Measurements from ENCODE around the gene PPP2R2B.

Gene PPP2R2B

DNA sequence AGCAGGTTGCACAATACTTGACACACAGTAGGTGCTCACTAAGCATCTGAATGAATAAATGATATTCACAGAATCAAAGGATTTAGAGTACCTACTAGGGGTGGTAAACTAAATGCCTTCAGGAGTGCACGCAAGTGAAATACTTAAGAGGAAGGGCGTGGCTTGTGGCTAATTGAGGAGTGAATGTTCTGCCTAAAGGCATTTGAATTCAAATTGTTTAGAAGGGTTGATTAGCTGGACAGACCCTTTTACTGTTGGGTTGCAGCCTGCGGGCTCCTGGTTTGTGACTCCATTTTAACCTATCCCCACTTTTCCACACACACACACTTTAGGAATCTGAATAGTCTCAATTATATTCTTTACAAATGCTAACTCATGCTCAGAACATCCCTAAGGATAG lies 63.1 kb downstream of the PPP2R2B start:
- Histone ChIP-seq H3K4me3 (replicated peaks; ENCODE audit: insufficient read depth, low read length) (no peak overlapping the region), H3K27ac (replicated peaks) (no peak overlapping the region), H3K27me3 (ENCODE audit: insufficient read depth, poor library complexity, severe bottlenecking) (no peaks in the 10 kb centered on the region)
- no peak for DNase-seq (ENCODE audit: low read depth in 1 of 2, low spot score in 1 of 2)
- TF ChIP-seq CTCF (IDR thresholded peaks at IDR 0.05; ENCODE audit: insufficient read depth, low read length): no peak
- TF ChIP-seq, protein P1, sequence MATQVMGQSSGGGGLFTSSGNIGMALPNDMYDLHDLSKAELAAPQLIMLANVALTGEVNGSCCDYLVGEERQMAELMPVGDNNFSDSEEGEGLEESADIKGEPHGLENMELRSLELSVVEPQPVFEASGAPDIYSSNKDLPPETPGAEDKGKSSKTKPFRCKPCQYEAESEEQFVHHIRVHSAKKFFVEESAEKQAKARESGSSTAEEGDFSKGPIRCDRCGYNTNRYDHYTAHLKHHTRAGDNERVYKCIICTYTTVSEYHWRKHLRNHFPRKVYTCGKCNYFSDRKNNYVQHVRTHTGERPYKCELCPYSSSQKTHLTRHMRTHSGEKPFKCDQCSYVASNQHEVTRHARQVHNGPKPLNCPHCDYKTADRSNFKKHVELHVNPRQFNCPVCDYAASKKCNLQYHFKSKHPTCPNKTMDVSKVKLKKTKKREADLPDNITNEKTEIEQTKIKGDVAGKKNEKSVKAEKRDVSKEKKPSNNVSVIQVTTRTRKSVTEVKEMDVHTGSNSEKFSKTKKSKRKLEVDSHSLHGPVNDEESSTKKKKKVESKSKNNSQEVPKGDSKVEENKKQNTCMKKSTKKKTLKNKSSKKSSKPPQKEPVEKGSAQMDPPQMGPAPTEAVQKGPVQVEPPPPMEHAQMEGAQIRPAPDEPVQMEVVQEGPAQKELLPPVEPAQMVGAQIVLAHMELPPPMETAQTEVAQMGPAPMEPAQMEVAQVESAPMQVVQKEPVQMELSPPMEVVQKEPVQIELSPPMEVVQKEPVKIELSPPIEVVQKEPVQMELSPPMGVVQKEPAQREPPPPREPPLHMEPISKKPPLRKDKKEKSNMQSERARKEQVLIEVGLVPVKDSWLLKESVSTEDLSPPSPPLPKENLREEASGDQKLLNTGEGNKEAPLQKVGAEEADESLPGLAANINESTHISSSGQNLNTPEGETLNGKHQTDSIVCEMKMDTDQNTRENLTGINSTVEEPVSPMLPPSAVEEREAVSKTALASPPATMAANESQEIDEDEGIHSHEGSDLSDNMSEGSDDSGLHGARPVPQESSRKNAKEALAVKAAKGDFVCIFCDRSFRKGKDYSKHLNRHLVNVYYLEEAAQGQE (IDR thresholded peaks at IDR 0.05; ENCODE audit: insufficient replicate concordance, low read depth): no peak
- TF ChIP-seq GABPA (IDR thresholded peaks at IDR 0.05; ENCODE audit: low read depth): no peak
- TF ChIP-seq SPI1 (IDR thresholded peaks at IDR 0.05; ENCODE audit: borderline replicate concordance, low read depth): no peak
- TF ChIP-seq POLR2AphosphoS5 (IDR thresholded peaks at IDR 0.05; ENCODE audit: low read depth): no peak

- DNase-seq (ENCODE audit: low read depth in 1 of 2, low spot score in 1 of 2): peak; percentile 29 to 74
- H3K27me3 ChIP-seq (ENCODE audit: insufficient read depth, poor library complexity, severe bottlenecking): no peaks in the 10 kb centered on the region
- H3K4me3 ChIP-seq (replicated peaks; ENCODE audit: insufficient read depth, low read length): no peak overlapping the region
- TF ChIP-seq SPI1 (IDR thresholded peaks at IDR 0.05; ENCODE audit: borderline replicate concordance, low read depth) (peak; percentile 89), CTCF (IDR thresholded peaks at IDR 0.05; ENCODE audit: insufficient read depth, low read length) (no peak), POLR2AphosphoS5 (IDR thresholded peaks at IDR 0.05; ENCODE audit: low read depth) (peak; percentile 71), GABPA (IDR thresholded peaks at IDR 0.05; ENCODE audit: low read depth) (peak; percentile 46; the same call in 1 of the 2 replicates)
- TF ChIP-seq, protein P1 (IDR thresholded peaks at IDR 0.05; ENCODE audit: insufficient replicate concordance, low read depth): no peak
- peak overlapping the region; percentile 78 for H3K27ac ChIP-seq (replicated peaks)
Observed at GRCh38 chr5:146813346-146814157, 65.0 kb downstream of the PPP2R2B start.

DNA sequence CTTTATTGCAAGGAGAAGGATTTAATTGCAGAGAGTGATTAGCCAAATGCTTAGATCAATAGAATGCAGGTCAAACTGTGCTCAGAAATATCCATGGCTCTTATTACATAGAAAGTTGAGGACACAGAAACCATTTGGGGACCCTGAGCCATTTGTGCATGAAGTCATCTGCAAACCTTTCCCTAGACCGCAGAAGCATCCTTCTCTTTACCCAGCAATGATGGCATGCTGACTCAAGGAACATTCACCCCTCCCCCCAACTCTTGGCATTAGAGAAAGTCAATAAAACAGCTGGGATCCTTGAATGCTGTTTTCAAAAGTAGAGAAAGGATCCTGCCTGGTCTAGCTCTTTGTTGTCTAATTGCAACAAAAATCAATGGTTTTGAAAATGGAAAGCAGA lies 73.5 kb downstream of the PPP2R2B start:
- no peak for DNase-seq (ENCODE audit: low read depth in 1 of 2, low spot score in 1 of 2)
- H3K4me3 ChIP-seq (replicated peaks; ENCODE audit: insufficient read depth, low read length): no peak overlapping the region
- TF ChIP-seq SPI1 (IDR thresholded peaks at IDR 0.05; ENCODE audit: borderline replicate concordance, low read depth): no peak
- TF ChIP-seq, protein P1 (IDR thresholded peaks at IDR 0.05; ENCODE audit: insufficient replicate concordance, low read depth): no peak
- TF ChIP-seq CTCF (IDR thresholded peaks at IDR 0.05; ENCODE audit: insufficient read depth, low read length): no peak
- H3K27me3 ChIP-seq (ENCODE audit: insufficient read depth, poor library complexity, severe bottlenecking): no peaks in the 10 kb centered on the region
- H3K27ac ChIP-seq (replicated peaks): no peak overlapping the region
